PC-3 (cell line): ENCODE measurements around the gene DSTN. TPM values are rescaled to one million over a fixed set of nuclear protein-coding genes. Genes with fewer than 3 reads are reported as not detected.

Experiments
- ATAC-seq: fragments of 200-7000 bp; cut with Tn5 transposase; 2 replicates; pipeline ENCODE4 v1.9.1; 2020; ENCODE audit warnings: mild to moderate bottlenecking, moderate library complexity
- BruUV-seq: library from RNA; stranded (reverse); fragments of 400-500 nt; replicated peaks from 2 replicates; lab custom pipeline; 2021; lab: Mats Ljungman, UMichigan
- CTCF ChIA-PET: fragments of 300-600 bp; sonication (Branson Sonifier 250); formaldehyde crosslinking; loops from one replicate; lab custom pipeline; 2022; ENCODE audit warnings: antibody characterized with exemption; lab: Charles Lee
- POLR2A ChIA-PET: fragments of 300-600 bp; sonication (Branson Sonifier 250); formaldehyde crosslinking; loops from one replicate; lab custom pipeline; 2022; ENCODE audit warnings: antibody characterized with exemption; ENCODE audit not compliant: unreplicated experiment; lab: Charles Lee
- DNase-seq: peaks from one replicate; pipeline ENCODE4 v3.0.0-alpha.2; 2015
- H2AFZ ChIP-seq: fragments of 300-600 bp; sonication (generic); 2 replicates; pipeline ENCODE4 v1.6.0; 2016; ENCODE audit warnings: antibody characterized with exemption, low read length
- H3F3A ChIP-seq: fragments of 300-600 bp; sonication (generic); one replicate; pipeline ENCODE4 v1.6.0; 2017; ENCODE audit warnings: antibody characterized with exemption, low read length, control low read depth, mild to moderate bottlenecking; ENCODE audit not compliant: unreplicated experiment
- H3K27ac ChIP-seq: fragments of 300-600 bp; sonication (generic); 2 replicates; pipeline ENCODE4 v1.5.1; 2016; ENCODE audit warnings: mild to moderate bottlenecking, low read length
- H3K27me3 ChIP-seq: fragments of 300-600 bp; sonication (generic); 2 replicates; pipeline ENCODE4 v1.6.1; 2016; ENCODE audit warnings: low read length, mixed read lengths
- H3K36me3 ChIP-seq: fragments of 300-600 bp; sonication (generic); 2 replicates; pipeline ENCODE4 v1.6.1; 2016; ENCODE audit warnings: low read depth, mixed run types, low read length, mixed read lengths
- H3K4me1 ChIP-seq: fragments of 300-600 bp; sonication (generic); 2 replicates; pipeline ENCODE4 v1.5.1; 2016; ENCODE audit warnings: low read length; ENCODE audit not compliant: insufficient read depth
- H3K4me2 ChIP-seq: fragments of 300-600 bp; sonication (generic); 2 replicates; pipeline ENCODE4 v1.6.0; 2016; ENCODE audit warnings: low read length
- H3K4me3 ChIP-seq: fragments of 300-600 bp; sonication (generic); 2 replicates; pipeline ENCODE4 v1.5.1; 2016; ENCODE audit warnings: mild to moderate bottlenecking, low read length, mixed read lengths
- H3K79me2 ChIP-seq: fragments of 300-600 bp; sonication (generic); 2 replicates; pipeline ENCODE4 v1.6.1; 2017; ENCODE audit warnings: low read length, mixed read lengths
- H3K9ac ChIP-seq: fragments of 300-600 bp; sonication (generic); 2 replicates; pipeline ENCODE4 v1.6.0; 2016; ENCODE audit warnings: mild to moderate bottlenecking, low read length
- H3K9me2 ChIP-seq: fragments of 300-600 bp; sonication (generic); replicated peaks from 2 replicates; pipeline ENCODE4 v1.6.1; 2016; ENCODE audit warnings: mixed run types, low read length, mixed read lengths
- H3K9me3 ChIP-seq: fragments of 300-600 bp; sonication (generic); 2 replicates; pipeline ENCODE4 v1.6.1; 2016; ENCODE audit warnings: low read length, mixed read lengths
- H4K20me1 ChIP-seq: fragments of 300-600 bp; sonication (generic); 2 replicates; pipeline ENCODE4 v1.6.1; 2016; ENCODE audit warnings: low read length, mixed read lengths
- EZH2 ChIP-seq: fragments of 300-600 bp; sonication (generic); IDR thresholded peaks from one replicate; pipeline ENCODE4 v1.6.1; 2017; ENCODE audit warnings: antibody characterized with exemption, mild to moderate bottlenecking, low read length; ENCODE audit not compliant: unreplicated experiment
- EZH2phosphoT487 ChIP-seq: fragments of 300-600 bp; sonication (generic); IDR thresholded peaks from 2 replicates; pipeline ENCODE4 v1.6.1; 2018; ENCODE audit warnings: mild to moderate bottlenecking, antibody characterized with exemption, low read length, borderline replicate concordance
- intact Hi-C: fragments of 100-400 bp; cut with micrococcal nuclease; formaldehyde crosslinking; loops from 2 replicates; pipeline ENCODE4 v1.9.0; 2023
- total RNA-seq: library from RNA; depleted of rRNA; stranded (reverse); fragments of >200 nt; gene quantifications from 2 replicates; pipeline ENCODE4 v1.2.3, GENCODE V29; 2014
- TF ChIP-seq, protein P1 (sequence below): fragments of 300-600 bp; sonication (generic); conservative IDR thresholded peaks from 2 replicates; pipeline ENCODE4 v1.5.1; 2017; ENCODE audit warnings: antibody characterized with exemption, low read depth, mild to moderate bottlenecking, low read length

The DSTN gene
- total RNA-seq, 1 experiment from 2014 or later: 182 TPM

DNA sequence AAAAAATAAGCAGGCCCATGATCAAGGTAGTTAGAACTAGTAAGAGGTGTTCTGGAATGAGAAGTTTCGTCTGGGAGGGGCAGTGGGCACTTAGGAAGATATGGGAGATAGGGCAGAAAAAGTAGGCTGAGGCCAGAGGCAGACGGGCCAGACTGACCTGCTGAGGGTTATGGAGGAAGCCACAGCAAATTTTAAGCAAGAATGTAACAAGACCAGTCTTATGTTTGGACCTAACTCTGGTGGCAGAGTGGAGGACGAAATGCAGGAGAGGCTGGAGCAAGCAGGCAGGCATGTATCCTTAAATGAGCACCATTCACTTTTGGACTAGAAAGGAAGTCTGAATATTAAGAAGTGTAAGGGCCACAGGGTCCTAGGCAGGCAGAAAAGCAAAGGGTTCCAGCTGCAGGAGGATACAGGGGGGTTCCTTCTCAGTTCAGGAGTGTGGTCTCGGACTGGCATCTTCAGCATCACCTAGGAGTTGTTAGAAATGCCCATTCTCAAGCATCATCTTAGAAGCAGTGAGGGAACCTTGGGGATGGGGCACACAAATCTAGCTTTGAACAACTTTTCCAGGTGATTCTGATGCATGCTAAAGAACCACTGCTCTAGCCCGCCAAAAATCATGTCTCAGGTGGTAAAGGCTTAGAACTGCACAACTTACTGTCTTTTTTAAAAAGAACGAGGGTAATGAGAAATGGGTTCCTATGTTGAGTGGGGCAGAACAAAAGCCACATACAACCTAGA, 1.7 kb upstream of the DSTN start:
- CTCF ChIA-PET: no interaction called here
- no peaks in the 10 kb centered on the region; the same call in 1 of the 2 replicates for H3K36me3 ChIP-seq
- H3K27ac ChIP-seq: peak overlapping the region; percentile 89
- H3K4me1 ChIP-seq: peaks cover 38% of the 10 kb centered on the region
- H3K9me2 ChIP-seq: no peaks in the 10 kb centered on the region
- H3K27me3 ChIP-seq: no peaks in the 10 kb centered on the region
- peak overlapping the region; percentile 21 for H2AFZ ChIP-seq
- POLR2A ChIA-PET: no interaction called here
- H4K20me1 ChIP-seq: peaks cover 30% of the 10 kb centered on the region
- ATAC-seq: no peak
- DNase-seq: peak; percentile 47
- intact Hi-C loops: no loop called here
- peak overlapping the region; percentile 61 for H3K4me3 ChIP-seq
- no peaks in the 10 kb centered on the region for H3K9me3 ChIP-seq
- peak overlapping the region; percentile 97 for H3K4me2 ChIP-seq
- H3K79me2 ChIP-seq: peaks cover 45% of the 10 kb centered on the region
- H3K9ac ChIP-seq: peak overlapping the region; percentile 96
- no peaks in the 10 kb centered on the region for H3F3A ChIP-seq
- BruUV-seq: no TSS peak
- TF ChIP-seq, protein P1, sequence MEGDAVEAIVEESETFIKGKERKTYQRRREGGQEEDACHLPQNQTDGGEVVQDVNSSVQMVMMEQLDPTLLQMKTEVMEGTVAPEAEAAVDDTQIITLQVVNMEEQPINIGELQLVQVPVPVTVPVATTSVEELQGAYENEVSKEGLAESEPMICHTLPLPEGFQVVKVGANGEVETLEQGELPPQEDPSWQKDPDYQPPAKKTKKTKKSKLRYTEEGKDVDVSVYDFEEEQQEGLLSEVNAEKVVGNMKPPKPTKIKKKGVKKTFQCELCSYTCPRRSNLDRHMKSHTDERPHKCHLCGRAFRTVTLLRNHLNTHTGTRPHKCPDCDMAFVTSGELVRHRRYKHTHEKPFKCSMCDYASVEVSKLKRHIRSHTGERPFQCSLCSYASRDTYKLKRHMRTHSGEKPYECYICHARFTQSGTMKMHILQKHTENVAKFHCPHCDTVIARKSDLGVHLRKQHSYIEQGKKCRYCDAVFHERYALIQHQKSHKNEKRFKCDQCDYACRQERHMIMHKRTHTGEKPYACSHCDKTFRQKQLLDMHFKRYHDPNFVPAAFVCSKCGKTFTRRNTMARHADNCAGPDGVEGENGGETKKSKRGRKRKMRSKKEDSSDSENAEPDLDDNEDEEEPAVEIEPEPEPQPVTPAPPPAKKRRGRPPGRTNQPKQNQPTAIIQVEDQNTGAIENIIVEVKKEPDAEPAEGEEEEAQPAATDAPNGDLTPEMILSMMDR: no peak
- TF ChIP-seq EZH2 (no peak), EZH2phosphoT487 (no peak)

DNA sequence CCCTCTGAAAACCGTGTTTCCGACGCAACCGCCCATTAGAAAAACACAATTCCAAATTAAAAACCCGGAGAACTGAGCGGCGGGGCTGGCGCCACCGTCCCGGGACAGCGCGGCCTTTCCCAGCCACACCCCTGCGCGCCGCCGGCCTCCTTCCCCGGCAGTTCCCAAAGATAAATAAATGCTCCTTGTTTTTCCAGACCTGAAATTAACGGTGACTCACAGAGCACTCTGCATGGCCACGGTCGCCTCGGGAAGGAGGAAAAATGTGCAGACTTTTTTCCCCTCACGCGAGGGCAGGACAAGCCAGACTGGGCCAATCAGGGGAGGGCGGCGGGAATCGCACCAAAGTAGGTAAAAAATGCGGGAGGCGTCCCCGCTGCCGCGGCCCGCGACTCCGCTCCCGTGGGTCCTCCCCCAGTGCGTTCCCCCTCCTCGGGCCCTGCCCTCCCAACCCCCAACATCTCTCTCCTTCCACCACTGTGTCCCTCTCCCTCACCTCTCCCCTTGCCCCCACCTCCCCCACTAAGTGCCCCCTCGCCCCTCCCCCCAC, 828 bp upstream of the DSTN start:
- intact Hi-C loops: loop anchor here (1.0 kb wide), 1 partner anchor 11 kb away; no protein-coding TSS in a partner anchor
- Histone ChIP-seq H3K27me3 (no peaks in the 10 kb centered on the region), H3K27ac (peak overlapping the region; percentile 89), H3K36me3 (no peaks in the 10 kb centered on the region; the same call in 1 of the 2 replicates), H3K9ac (peak overlapping the region; percentile 96), H3K79me2 (peaks cover 53% of the 10 kb centered on the region), H3K9me3 (no peaks in the 10 kb centered on the region), H4K20me1 (peaks cover 38% of the 10 kb centered on the region), H3K9me2 (no peaks in the 10 kb centered on the region), H3K4me2 (peak overlapping the region; percentile 97), H3F3A (no peaks in the 10 kb centered on the region), H3K4me1 (peaks cover 39% of the 10 kb centered on the region), H2AFZ (peak overlapping the region; percentile 21), H3K4me3 (peak overlapping the region; percentile 61)
- peak; percentile 98 for DNase-seq
- TF ChIP-seq EZH2 (no peak), EZH2phosphoT487 (no peak)
- TF ChIP-seq, protein P1: no peak
- CTCF ChIA-PET: no interaction called here
- peak; percentile 66 for ATAC-seq
- POLR2A ChIA-PET: interaction anchor here (0.6 to 1.1 kb wide), 3 partner anchors 10 to 26 kb away, joined by 5 to 26 read pairs (median 11); no protein-coding TSS in a partner anchor
- no TSS peak for BruUV-seq
